Panc1 (cell line): ENCODE results near the gene BRCA2. TPM values are rescaled to one million over a fixed set of nuclear protein-coding genes. Genes with fewer than 3 reads are reported as not detected.

Experiments used
- ATAC-seq: fragments of 200-7000 bp; cut with Tn5 transposase; 2 replicates; pipeline ENCODE4 v1.9.1; 2020; ENCODE audit warnings: mild to moderate bottlenecking, moderate library complexity
- BruUV-seq: library from RNA; stranded (reverse); fragments of 400-500 nt; replicated peaks from 2 replicates; lab custom pipeline; 2021; lab: Mats Ljungman, UMichigan
- CTCF ChIA-PET: fragments of 300-600 bp; sonication (Branson Sonifier 250); formaldehyde crosslinking; loops from one replicate; lab custom pipeline; 2022; ENCODE audit warnings: antibody characterized with exemption; lab: Charles Lee
- POLR2A ChIA-PET: fragments of 300-600 bp; sonication (Branson Sonifier 250); formaldehyde crosslinking; loops from one replicate; lab custom pipeline; 2022; ENCODE audit warnings: antibody characterized with exemption; lab: Charles Lee
- DNase-seq: peaks from one replicate; pipeline ENCODE4 v3.0.0-alpha.2; 2010; ENCODE audit warnings: low read depth, low spot score
- H3K27ac ChIP-seq: 2 replicates; pipeline ENCODE4 v1.5.1; 2011; ENCODE audit warnings: mild to moderate bottlenecking, low read length, inconsistent platforms
- H3K27me3 ChIP-seq: fragments of 200-500 bp; sonication (Bioruptor generic); 2 replicates; pipeline ENCODE4 v1.6.0; 2014; ENCODE audit warnings: low read length, inconsistent platforms; ENCODE audit not compliant: control insufficient read depth, insufficient read depth
- H3K36me3 ChIP-seq: fragments of 200-500 bp; sonication (Bioruptor generic); 2 replicates; pipeline ENCODE4 v1.5.1; 2014; ENCODE audit warnings: inconsistent platforms, mild to moderate bottlenecking, low read length, moderate library complexity; ENCODE audit not compliant: control insufficient read depth, insufficient read depth
- H3K4me1 ChIP-seq: 2 replicates; pipeline ENCODE4 v1.5.1; 2011; ENCODE audit warnings: inconsistent platforms, mild to moderate bottlenecking, low read length, moderate library complexity; ENCODE audit not compliant: control insufficient read depth, insufficient read depth
- H3K4me3 ChIP-seq, 2 experiments: 2 replicates each; pipeline ENCODE4 v1.5.1; 2011 to 2012; ENCODE audit warnings: low read depth in 2 of 2, low read length in 2 of 2, mild to moderate bottlenecking in 2 of 2, inconsistent platforms in 1 of 2, moderate library complexity in 1 of 2
- H3K9me3 ChIP-seq: fragments of 200-500 bp; sonication (Bioruptor generic); 2 replicates; pipeline ENCODE4 v1.5.1; 2014; ENCODE audit warnings: low read depth, mild to moderate bottlenecking, inconsistent platforms, low read length, moderate library complexity; ENCODE audit not compliant: control insufficient read depth, insufficient read depth
- POLR2AphosphoS5 ChIP-seq: IDR thresholded peaks from 2 replicates; pipeline ENCODE4 v1.6.1; 2012; ENCODE audit warnings: mild to moderate bottlenecking, low read depth, low read length, moderate library complexity
- SIN3A ChIP-seq: IDR thresholded peaks from 2 replicates; pipeline ENCODE4 v1.6.1; 2012; ENCODE audit warnings: low read depth, mild to moderate bottlenecking, low read length, moderate library complexity, borderline replicate concordance; ENCODE audit not compliant: insufficient read depth
- TCF7L2 ChIP-seq: IDR thresholded peaks from 2 replicates; pipeline ENCODE4 v1.6.1; 2011; ENCODE audit warnings: mild to moderate bottlenecking, low read depth, low read length, inconsistent platforms
- in situ Hi-C: cut with HindIII; loops from 2 replicates; pipeline ENCODE4 v1.10.0; 2016; ENCODE audit warnings: low sequenced_read_pairs, low pct_unique_long_range_greater_than_20kb
- intact Hi-C: fragments of 100-400 bp; cut with micrococcal nuclease; formaldehyde crosslinking; loops from one replicate; pipeline ENCODE4 v1.10.0; 2022; ENCODE audit not compliant: unreplicated experiment
- total RNA-seq: library from RNA; stranded (reverse); gene quantifications from one replicate; pipeline ENCODE4 v1.2.1, GENCODE V29; 2021; ENCODE audit not compliant: unreplicated experiment
- TF ChIP-seq, protein P1 (sequence below): fragments of 450-650 bp; IDR thresholded peaks from 2 replicates; pipeline ENCODE4 v1.5.1; 2017; ENCODE audit warnings: mild to moderate bottlenecking
- TF ChIP-seq, protein P2 (sequence below), 2 experiments: IDR thresholded peaks; 2 replicates each; pipeline ENCODE4 v1.6.1; 2011 to 2012; ENCODE audit warnings: low read depth in 2 of 2, control low read depth in 1 of 2, low read length in 1 of 2, mild to moderate bottlenecking in 1 of 2, moderate library complexity in 1 of 2; ENCODE audit not compliant: insufficient read depth in 1 of 2

Gene BRCA2
- total RNA-seq, 1 experiment from 2014 or later = 8.4 TPM

DNA sequence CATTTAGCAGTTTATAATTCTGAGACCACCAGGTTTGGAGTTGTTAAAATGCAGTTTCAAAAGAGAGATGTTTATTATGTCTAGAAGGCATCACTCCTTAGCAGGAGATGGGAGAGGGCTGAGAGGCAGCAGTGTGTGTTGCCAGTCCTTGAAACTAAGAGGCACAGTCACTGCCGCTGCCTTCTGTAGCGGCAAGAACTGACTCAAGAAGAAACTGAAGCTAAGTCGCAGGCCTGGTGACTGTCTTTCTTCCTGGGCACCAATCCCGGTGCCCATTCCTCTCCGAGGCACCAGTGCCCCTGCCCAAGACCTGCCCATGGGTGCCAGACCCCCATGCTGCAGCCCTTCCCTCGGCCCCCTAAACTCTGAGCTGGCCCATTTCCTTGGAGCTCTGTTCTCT, 92.5 kb downstream of the BRCA2 start:
- POLR2A ChIA-PET = interaction anchor here (0.7 kb wide), 1 partner anchor 15 kb away, joined by 3 read pairs; no protein-coding TSS in a partner anchor
- DNase-seq (no peak), ATAC-seq (no peak)
- no peak for TF ChIP-seq SIN3A
- no peak for TF ChIP-seq TCF7L2
- TF ChIP-seq, protein P1, sequence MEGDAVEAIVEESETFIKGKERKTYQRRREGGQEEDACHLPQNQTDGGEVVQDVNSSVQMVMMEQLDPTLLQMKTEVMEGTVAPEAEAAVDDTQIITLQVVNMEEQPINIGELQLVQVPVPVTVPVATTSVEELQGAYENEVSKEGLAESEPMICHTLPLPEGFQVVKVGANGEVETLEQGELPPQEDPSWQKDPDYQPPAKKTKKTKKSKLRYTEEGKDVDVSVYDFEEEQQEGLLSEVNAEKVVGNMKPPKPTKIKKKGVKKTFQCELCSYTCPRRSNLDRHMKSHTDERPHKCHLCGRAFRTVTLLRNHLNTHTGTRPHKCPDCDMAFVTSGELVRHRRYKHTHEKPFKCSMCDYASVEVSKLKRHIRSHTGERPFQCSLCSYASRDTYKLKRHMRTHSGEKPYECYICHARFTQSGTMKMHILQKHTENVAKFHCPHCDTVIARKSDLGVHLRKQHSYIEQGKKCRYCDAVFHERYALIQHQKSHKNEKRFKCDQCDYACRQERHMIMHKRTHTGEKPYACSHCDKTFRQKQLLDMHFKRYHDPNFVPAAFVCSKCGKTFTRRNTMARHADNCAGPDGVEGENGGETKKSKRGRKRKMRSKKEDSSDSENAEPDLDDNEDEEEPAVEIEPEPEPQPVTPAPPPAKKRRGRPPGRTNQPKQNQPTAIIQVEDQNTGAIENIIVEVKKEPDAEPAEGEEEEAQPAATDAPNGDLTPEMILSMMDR = no peak
- no peak for TF ChIP-seq POLR2AphosphoS5
- TF ChIP-seq, protein P2, sequence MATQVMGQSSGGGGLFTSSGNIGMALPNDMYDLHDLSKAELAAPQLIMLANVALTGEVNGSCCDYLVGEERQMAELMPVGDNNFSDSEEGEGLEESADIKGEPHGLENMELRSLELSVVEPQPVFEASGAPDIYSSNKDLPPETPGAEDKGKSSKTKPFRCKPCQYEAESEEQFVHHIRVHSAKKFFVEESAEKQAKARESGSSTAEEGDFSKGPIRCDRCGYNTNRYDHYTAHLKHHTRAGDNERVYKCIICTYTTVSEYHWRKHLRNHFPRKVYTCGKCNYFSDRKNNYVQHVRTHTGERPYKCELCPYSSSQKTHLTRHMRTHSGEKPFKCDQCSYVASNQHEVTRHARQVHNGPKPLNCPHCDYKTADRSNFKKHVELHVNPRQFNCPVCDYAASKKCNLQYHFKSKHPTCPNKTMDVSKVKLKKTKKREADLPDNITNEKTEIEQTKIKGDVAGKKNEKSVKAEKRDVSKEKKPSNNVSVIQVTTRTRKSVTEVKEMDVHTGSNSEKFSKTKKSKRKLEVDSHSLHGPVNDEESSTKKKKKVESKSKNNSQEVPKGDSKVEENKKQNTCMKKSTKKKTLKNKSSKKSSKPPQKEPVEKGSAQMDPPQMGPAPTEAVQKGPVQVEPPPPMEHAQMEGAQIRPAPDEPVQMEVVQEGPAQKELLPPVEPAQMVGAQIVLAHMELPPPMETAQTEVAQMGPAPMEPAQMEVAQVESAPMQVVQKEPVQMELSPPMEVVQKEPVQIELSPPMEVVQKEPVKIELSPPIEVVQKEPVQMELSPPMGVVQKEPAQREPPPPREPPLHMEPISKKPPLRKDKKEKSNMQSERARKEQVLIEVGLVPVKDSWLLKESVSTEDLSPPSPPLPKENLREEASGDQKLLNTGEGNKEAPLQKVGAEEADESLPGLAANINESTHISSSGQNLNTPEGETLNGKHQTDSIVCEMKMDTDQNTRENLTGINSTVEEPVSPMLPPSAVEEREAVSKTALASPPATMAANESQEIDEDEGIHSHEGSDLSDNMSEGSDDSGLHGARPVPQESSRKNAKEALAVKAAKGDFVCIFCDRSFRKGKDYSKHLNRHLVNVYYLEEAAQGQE (IDR thresholded peaks at IDR 0.05; ENCODE audit: insufficient read depth in 1 of 2, low read depth in 2 of 2, low read length in 1 of 2) = no peak
- intact Hi-C loops (no loop called here), in situ Hi-C loops (no loop called here)
- Histone ChIP-seq H3K9me3 (no peaks in the 10 kb centered on the region), H3K27me3 (no peaks in the 10 kb centered on the region), H3K36me3 (no peaks in the 10 kb centered on the region), H3K4me3 (no peak overlapping the region), H3K27ac (no peak overlapping the region), H3K4me1 (no peaks in the 10 kb centered on the region; the same call in 1 of the 2 replicates)
- CTCF ChIA-PET = no interaction called here
- BruUV-seq = no TSS peak

DNA sequence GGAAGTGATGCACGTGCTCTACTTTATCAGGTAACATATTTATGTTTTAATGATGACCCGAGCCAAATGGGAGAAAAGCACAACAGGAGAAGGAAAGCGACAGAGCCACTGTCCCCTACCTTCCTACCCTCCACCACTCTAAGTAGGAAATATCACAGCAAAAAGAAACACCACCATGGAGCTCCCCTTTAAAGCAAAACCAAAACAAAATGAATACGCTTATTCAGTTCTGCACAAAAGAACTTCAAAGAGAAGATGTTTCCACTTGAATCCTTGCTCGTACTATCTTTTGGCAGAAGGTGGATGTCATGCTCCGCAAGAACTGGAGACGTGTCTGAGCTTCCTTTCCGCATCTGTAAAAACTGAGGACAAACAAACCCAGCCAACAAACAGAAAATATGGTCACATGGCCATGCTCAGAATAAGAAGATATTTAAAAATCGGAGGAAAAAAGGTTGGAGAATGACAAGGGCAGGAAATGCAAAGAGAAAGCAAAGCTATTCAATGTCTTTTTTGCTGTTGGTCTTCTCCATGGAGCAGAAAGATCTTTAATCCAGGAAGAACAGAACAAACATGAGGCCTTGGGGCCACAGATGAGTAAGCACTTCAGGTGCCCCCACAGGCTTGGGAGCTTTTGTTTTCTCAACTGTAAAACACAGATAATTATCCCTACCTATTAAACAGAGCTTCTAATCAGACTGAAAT, 93.1 kb downstream of the BRCA2 start:
- intact Hi-C loops (no loop called here), in situ Hi-C loops (no loop called here)
- Histone ChIP-seq H3K4me3 (no peak overlapping the region), H3K9me3 (no peaks in the 10 kb centered on the region), H3K27ac (no peak overlapping the region), H3K36me3 (no peaks in the 10 kb centered on the region), H3K4me1 (no peaks in the 10 kb centered on the region; the same call in 1 of the 2 replicates), H3K27me3 (no peaks in the 10 kb centered on the region)
- ChIA-PET POLR2A (interaction anchor here (0.7 kb wide), 1 partner anchor 14 kb away, joined by 3 read pairs; no protein-coding TSS in a partner anchor), CTCF (no interaction called here)
- no peak for DNase-seq
- TF ChIP-seq POLR2AphosphoS5 (no peak), SIN3A (no peak), TCF7L2 (no peak)
- TF ChIP-seq, protein P1 = no peak
- TF ChIP-seq, protein P2 (IDR thresholded peaks at IDR 0.05; ENCODE audit: insufficient read depth in 1 of 2, low read depth in 2 of 2, low read length in 1 of 2) = no peak
- BruUV-seq = no TSS peak
- no peak for ATAC-seq
